Neural cell (in vitro differentiated cells): ENCODE results near the gene SPAG16.

ENCODE experiments used
- CTCF ChIP-seq: fragments of 450-650 bp; IDR thresholded peaks from 2 replicates; pipeline ENCODE4 v1.5.1; 2014; ENCODE audit warnings: antibody characterized with exemption, mild to moderate bottlenecking, moderate library complexity; ENCODE audit not compliant: poor library complexity, severe bottlenecking
- EP300 ChIP-seq: fragments of 450-650 bp; conservative IDR thresholded peaks from 2 replicates; pipeline ENCODE4 v1.6.1; 2014; ENCODE audit warnings: antibody characterized with exemption, mild to moderate bottlenecking, moderate library complexity; ENCODE audit not compliant: poor library complexity, severe bottlenecking
- EZH2 ChIP-seq: fragments of 200-600, 300-800 bp; shearing (Covaris generic), sonication (generic); IDR thresholded peaks from 2 replicates; pipeline ENCODE4 v1.6.1; 2014; ENCODE audit warnings: antibody characterized with exemption, low read length, borderline replicate concordance, mild to moderate bottlenecking; ENCODE audit not compliant: insufficient read depth, poor library complexity, severe bottlenecking
- REST ChIP-seq: IDR thresholded peaks from 2 replicates; pipeline ENCODE4 v1.6.1; 2012; ENCODE audit warnings: borderline replicate concordance

- TF ChIP-seq REST = no peak
- TF ChIP-seq EZH2 = no peak
- no peak for TF ChIP-seq EP300
- no peak for TF ChIP-seq CTCF
These were observed 912.0 kb downstream of the SPAG16 start for GRCh38 chr2:214196260-214196659.
